HK-2 (cell line): Measurements from ENCODE around the gene PLEKHJ1.

ENCODE experiments used
- DNase-seq: peaks from one replicate; pipeline ENCODE4 v3.0.0-alpha.2; 2018; ENCODE audit not compliant: unreplicated experiment

The PLEKHJ1 gene

DNA sequence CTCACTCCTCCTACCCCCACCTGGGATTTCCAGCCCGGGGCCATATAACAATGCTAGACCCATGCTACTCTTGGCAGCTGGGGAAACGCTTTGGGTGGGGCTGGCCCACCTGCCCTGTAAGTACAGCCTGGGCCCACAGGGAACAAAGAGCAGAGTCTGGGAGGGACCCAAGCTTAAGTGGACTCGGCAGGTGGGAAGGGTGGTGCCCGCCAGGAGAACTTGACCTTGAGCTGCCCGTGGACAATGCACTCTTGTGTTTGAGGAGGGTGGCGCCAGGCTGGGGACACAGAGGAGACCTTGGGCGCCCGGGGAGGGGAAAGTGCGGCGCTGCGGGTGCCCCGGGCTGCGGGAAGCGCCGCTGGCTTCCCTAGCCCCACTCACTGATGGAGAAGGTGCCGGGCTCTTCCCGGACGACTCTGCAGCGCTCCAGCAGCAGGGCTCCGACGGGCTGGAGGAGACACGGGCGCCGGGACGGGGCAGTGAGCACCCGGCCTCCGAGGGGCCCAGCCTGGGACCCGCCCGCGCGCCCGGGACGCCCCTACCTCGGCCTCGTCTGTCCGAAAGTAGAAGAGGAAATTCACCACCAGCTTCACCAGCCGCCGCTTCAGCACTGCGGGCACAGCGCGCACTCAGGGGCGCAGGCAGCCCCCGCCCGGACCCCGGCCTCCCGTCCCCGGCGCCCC, 607 bp downstream of the PLEKHJ1 start:
- no peak for DNase-seq

GRCh38 chr19:2234996-2235380, 1.1 kb downstream of the PLEKHJ1 start:
- no peak for DNase-seq

DNA sequence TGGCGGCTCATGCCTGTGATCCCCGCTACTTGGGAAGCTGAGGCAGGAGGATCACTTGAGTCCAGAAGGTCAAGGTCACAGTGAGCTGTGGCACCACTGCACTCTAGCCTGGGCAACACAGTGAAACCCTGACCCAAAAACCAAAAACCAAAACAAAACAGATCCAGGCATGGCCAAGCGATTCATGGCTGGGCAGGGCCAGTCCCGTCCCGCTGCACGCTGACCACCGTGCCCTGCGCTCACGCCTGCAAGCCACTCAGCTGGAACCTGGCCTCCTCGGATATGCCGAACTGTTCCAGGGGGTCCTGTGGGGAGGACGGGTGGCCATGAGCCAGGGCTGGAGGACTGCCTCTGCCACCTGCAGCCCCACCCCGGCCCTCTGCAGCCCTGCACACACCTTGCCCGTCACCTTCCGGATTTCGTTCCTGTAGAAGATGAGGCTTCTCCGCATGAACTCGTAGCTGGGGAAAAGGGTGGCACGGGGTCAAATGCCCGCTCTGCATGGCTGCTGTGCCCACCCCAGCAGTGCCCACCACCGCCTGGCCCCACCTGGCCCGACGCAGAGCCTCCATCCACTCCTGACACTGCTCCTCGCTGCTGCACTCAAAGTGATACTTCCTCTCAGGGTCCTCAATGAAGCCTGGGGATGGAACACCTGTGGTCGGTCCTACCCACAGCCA, 2.4 kb downstream of the PLEKHJ1 start:
- no peak for DNase-seq

DNA sequence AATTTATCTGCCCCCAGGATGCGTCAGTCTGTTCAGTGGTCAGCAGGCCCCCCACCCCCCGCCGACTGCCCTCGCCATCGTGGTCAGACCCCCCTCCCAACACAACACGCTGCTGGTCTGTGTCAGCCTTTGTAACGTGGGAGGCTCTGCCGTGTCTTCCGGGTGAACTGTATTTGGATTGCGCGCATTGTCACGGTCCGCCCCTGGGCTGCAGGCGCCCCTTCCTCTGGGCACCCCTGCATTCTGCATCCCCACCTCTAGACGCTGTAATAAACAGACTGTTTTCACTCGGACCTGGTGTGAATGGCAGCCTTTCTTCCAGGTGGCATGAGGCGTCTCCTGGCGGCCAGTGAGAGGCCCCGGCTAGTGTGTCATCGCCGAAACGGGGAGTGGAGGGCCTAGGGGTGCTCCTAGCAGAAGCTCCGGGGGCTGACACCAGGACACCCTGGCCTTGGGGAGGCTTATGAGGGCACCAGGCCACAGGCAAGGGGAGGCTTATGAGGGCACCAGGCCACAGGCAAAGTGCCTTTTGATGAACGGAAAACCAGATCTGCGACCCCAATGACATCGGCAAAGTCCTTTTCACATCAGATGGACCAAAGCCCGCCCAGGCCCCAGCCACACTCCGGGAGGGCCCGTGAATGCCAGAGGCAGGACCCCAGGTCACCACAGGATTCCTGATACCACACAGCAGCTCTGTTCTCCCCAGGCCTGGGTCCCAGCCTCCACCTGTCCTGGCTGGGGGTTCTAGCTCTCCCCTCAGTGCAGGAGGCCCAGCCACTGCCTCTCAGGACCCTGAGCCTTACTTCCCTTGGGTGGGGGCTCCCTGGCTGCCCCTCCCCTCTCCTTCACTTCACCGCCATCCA, 3.6 kb downstream of the PLEKHJ1 start:
- no peak for DNase-seq

GRCh38 chr19:2231621-2232221, 4.4 kb downstream of the PLEKHJ1 start:
- DNase-seq = peak; percentile 36

DNA sequence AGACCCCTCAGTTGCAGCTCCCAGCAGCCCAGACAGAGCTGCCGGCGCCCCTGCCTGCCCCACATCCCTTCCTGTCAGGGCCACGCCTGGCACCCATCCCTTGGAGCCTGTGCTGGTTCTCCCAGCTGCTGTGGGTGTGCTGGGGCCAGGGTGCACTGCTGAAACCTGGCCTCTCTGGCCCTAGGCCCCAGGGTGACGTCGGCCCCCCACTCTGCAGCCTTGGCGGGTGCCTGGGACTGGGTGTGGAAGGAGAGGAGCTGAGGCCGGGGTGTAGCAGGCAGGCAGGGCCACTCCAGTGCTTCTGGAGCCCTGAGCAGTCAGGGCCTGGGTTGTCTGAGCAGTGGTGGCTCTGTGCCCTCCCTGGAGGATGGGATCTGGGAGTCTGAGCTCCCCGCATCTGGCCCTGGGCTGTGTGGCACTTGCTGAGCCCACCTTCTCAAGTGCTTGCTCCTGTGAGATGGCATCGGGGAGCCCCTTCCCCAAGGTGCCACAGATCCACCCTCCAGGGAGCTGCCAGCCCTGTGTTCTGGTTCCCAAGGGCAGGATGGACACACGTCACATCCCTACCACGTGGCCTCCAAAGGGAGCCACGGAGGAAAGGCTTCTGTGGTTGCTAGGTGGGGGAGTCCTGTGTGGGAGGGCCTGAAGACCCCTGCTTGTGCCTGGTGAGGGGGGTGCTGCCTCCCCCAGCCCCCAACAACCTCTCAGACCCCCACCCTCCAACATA, 5.2 kb downstream of the PLEKHJ1 start:
- DNase-seq = no peak

DNA sequence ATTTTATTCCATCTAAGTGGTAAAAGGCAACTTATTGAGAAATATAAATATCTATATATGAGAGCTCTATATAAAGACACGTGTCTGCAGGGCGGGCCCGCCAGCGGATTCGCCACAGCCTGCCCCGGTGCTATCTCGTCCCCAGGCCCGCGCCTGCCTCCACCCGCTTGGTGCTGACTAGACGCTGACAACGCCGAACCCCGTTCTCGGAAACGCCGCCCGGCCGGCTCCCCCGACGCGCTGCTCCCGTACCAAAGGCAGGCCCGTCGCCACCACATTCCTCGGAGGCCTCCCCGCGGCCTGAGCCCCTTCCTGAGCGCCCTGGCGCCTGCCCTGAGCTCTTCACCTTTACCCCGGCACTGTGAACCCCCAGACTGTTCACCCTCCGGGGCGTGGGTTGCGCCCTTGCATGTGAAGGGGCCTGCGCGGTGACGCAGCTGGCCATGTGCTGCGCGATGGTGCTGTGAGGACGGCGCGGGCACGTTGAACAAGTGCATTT, 6.0 kb downstream of the PLEKHJ1 start:
- DNase-seq = no peak

DNA sequence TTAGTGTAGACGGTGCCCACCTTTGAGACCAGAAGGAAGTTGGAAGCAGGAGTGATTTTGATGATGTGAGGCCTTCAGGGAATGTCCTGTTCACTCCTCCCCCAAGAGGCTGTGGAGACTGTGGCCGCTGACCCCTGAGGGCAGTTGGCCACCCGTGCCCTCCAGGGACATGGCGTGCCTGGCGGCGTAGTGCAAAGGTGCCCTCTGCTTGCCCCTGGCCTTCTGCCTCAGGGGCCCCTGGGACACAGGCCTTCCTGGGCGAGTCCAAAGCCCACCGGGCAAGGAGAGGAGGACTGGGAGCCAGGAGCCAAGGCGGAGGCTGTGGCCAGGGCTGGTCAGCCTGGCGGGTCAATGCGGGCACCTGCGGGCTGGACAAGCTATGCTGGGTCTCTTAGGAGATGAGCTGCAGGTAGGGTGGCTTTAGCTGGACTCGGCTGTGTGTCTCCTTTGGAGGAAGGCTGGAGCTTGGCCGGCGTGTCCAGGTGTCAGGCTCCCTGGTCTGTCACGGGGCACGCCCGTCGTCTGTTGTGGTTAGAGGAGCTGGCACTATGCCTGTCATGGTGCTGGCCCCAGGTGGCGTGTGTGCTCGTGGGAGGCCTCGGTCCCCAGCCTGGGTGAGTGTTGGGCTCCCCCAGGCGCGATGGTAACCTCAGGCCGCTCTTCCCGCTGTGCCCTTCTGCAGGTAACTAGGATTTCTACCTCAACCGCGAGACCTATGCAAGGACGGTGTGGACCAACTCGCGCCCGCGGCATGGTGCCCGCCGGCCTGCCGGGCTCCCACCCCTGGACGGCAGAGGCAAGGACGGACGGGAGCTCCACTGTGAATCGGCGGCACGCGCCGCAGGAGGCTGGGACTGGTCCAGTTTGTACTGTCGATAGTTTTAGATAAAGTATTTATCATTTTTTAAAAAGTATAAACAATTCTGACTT, 6.8 kb downstream of the PLEKHJ1 start:
- no peak for DNase-seq

- no peak for DNase-seq
These were observed 7.7 kb downstream of the PLEKHJ1 start for GRCh38 chr19:2228157-2229030.

DNA sequence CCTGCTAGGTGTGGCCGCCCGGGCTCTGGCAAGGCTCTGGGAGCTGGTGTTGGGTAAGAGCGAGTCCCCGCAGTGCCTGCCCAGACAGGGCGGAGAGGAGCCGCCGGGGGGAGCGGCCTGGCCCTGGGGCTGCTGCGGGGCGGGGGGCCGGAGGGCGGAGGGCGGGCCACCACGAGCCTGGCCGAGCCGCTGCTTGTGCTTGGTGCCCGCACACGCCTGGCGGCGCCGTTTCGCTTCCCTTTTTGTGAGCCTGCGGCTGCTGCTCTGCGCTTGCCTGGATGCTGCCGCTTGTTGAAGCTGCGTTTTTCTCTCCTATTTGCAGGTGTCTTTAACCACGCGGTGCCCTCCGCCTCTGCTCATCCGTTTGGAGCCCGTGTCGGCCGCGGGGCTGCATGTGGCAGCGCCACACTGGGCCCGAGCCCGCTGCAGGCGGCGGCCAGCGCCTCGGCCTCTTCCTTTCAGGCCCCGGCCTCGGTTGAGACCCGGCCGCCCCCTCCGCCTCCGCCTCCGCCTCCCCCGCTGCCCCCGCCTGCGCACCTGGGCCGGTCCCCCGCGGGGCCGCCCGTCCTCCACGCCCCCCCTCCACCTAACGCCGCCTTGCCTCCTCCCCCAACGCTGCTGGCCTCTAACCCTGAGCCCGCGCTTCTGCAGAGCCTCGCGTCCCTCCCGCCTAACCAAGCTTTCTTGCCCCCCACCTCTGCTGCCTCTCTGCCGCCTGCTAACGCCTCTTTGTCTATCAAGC, 8.5 kb downstream of the PLEKHJ1 start:
- DNase-seq = no peak

GRCh38 chr19:2226840-2227360, 9.2 kb downstream of the PLEKHJ1 start:
- no peak for DNase-seq

- no peak for DNase-seq
These were observed 9.9 kb downstream of the PLEKHJ1 start for GRCh38 chr19:2226051-2226839.

GRCh38 chr19:2225415-2226050, 10.6 kb downstream of the PLEKHJ1 start:
- no peak for DNase-seq

- DNase-seq = no peak
These were observed 11.3 kb downstream of the PLEKHJ1 start for GRCh38 chr19:2224754-2225349.

- DNase-seq = no peak
These were observed 12.2 kb downstream of the PLEKHJ1 start for GRCh38 chr19:2223959-2224358.

- DNase-seq = no peak
These were observed 12.7 kb downstream of the PLEKHJ1 start for GRCh38 chr19:2223391-2223790.

DNA sequence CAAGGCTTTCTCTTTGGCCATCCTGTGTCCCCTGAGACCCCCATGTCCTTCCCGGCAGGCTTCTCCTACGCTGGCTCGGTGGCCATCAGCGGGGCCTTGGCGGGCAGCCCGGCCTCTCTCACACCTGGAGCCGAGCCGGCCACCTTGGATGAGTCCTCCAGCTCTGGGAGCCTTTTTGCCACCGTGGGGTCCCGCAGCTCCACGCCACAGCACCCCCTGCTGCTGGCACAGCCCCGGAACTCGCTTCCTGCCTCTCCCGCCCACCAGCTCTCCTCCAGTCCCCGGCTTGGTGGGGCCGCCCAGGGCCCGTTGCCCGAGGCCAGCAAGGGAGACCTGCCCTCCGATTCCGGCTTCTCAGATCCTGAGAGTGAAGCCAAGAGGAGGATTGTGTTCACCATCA, 14.2 kb downstream of the PLEKHJ1 start:
- DNase-seq = no peak
